ENCODE measurements around the gene MSH3.

MSH3 gene

GRCh38 chr5:80706835-80707447 lies 52.5 kb downstream of the MSH3 start:
- DNase-seq (ENCODE audit: insufficient read length, low spot score) (no peak), FAIRE-seq (no peak)
- no peak for TF ChIP-seq POLR2A (IDR thresholded peaks at IDR 0.05; ENCODE audit: low read depth, low read length)

DNA sequence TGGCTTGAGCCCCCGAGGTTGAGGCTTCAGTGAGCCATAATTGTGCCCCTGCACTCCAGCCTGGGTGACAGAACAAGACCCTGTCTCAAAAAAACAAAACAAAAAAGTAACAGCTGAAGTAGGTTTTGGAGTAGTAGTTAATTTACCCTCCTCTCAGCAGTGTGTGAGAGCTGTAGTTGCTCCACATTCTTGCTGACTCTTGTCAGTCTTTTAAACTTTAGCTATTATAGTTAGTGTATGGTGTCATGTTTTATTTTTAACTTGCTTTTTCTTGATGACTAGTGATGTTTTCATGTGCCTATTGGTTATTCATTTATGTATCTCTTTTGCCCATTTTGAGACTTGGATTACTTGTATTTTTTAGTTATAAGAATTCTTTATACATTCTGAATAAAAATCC lies 53.2 kb downstream of the MSH3 start:
- no peak for TF ChIP-seq POLR2A (IDR thresholded peaks at IDR 0.05; ENCODE audit: low read depth, low read length)
- FAIRE-seq (no peak), DNase-seq (ENCODE audit: insufficient read length, low spot score) (no peak)

- no peak for DNase-seq (ENCODE audit: insufficient read length, low spot score)
- no peak for FAIRE-seq
- TF ChIP-seq POLR2A (IDR thresholded peaks at IDR 0.05; ENCODE audit: low read depth, low read length): no peak
Observed at GRCh38 chr5:80711216-80711615, 56.8 kb downstream of the MSH3 start.

- DNase-seq (ENCODE audit: insufficient read length, low spot score) (peak; percentile 38), FAIRE-seq (no peak)
- TF ChIP-seq POLR2A (IDR thresholded peaks at IDR 0.05; ENCODE audit: low read depth, low read length): no peak
Observed at GRCh38 chr5:80711938-80712337, 57.5 kb downstream of the MSH3 start.

- DNase-seq (ENCODE audit: insufficient read length, low spot score) (no peak), FAIRE-seq (no peak)
- TF ChIP-seq POLR2A (IDR thresholded peaks at IDR 0.05; ENCODE audit: low read depth, low read length): no peak
Observed at GRCh38 chr5:80712919-80713318, 58.5 kb downstream of the MSH3 start.

GRCh38 chr5:80713631-80714030 lies 59.2 kb downstream of the MSH3 start:
- TF ChIP-seq POLR2A (IDR thresholded peaks at IDR 0.05; ENCODE audit: low read depth, low read length): no peak
- FAIRE-seq: no peak

GRCh38 chr5:80714570-80715298 lies 60.3 kb downstream of the MSH3 start:
- DNase-seq (ENCODE audit: insufficient read length, low spot score) (no peak), FAIRE-seq (peak; percentile 33)
- no peak for TF ChIP-seq POLR2A (IDR thresholded peaks at IDR 0.05; ENCODE audit: low read depth, low read length)

More at GRCh38 chr5:80713631-80714030, 59.2 kb downstream of the MSH3 start:
- no peak for DNase-seq (ENCODE audit: insufficient read length, low spot score)

GRCh38 chr5:80715887-80716286 lies 61.4 kb downstream of the MSH3 start:
- no peak for TF ChIP-seq POLR2A (IDR thresholded peaks at IDR 0.05; ENCODE audit: low read depth, low read length)
- FAIRE-seq (no peak), DNase-seq (ENCODE audit: insufficient read length, low spot score) (no peak)

- FAIRE-seq (no peak), DNase-seq (ENCODE audit: insufficient read length, low spot score) (no peak)
- no peak for TF ChIP-seq POLR2A (IDR thresholded peaks at IDR 0.05; ENCODE audit: low read depth, low read length)
Observed at GRCh38 chr5:80720181-80720580, 65.7 kb downstream of the MSH3 start.

- TF ChIP-seq POLR2A (IDR thresholded peaks at IDR 0.05; ENCODE audit: low read depth, low read length): no peak
- DNase-seq (ENCODE audit: insufficient read length, low spot score): no peak
- no peak for FAIRE-seq
Observed at GRCh38 chr5:80722916-80723315, 68.5 kb downstream of the MSH3 start.

DNA sequence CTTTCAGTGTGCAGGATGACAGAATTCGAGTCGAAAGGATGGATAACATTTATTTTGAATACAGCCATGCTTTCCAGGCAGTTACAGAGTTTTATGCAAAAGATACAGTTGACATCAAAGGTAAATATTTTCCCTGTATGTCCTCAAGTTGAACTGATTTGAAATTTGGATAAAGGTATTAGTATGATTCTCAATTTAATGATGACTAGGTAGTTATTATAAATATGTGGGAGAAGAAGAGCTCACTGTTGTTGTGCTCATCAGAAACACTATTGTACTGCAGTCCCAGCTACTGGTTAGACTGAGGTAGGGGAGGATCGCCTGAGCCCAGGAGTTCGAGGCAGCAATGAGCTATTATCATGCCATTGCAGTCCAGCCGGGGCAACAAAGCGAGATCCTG lies 71.0 kb downstream of the MSH3 start:
- FAIRE-seq: no peak
- no peak for DNase-seq (ENCODE audit: insufficient read length, low spot score)
- no peak for TF ChIP-seq POLR2A (IDR thresholded peaks at IDR 0.05; ENCODE audit: low read depth, low read length)

DNA sequence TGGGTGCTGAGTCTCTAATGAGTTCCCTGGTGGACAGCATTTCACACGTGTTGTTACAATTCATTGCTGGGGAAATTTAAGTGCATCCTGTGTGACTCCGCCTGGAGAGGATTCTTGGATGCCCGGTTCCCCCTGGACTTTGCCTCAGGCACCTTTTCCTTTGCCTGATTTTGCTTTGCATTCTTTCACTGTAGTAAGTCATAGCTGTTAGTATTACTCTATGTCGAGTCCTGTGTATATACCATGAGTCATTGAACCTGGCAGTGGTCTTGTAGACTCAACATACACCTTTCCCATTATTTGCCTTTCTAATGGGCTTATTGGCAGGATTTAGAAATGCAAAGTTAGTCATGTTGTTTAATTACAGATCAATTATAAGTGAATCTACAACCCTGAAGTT lies 82.3 kb downstream of the MSH3 start:
- DNase-seq (ENCODE audit: insufficient read length, low spot score) (peak; percentile 11), FAIRE-seq (peak; percentile 79)
- no peak for TF ChIP-seq POLR2A (IDR thresholded peaks at IDR 0.05; ENCODE audit: low read depth, low read length)

DNA sequence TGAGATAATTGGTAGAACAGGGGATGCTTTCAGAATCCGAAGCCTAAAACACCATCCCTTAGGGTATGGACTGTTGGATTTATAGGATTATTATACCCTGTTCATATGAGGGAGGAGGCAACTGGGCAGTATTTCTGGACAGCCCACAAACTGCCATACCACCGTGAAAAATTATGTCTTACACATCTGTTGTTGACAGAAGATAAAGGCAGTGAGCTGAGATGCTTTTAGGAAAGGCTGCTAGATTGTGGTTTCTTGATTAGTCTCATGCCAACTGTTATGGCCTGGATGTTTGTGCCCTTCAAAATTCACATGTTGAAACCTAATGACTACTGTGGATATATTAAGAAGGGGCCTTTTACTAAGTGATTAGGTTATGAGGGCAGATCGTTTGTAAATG lies 84.0 kb downstream of the MSH3 start:
- DNase-seq (ENCODE audit: insufficient read length, low spot score): no peak
- FAIRE-seq: no peak
- no peak for TF ChIP-seq POLR2A (IDR thresholded peaks at IDR 0.05; ENCODE audit: low read depth, low read length)

- FAIRE-seq: no peak
- TF ChIP-seq POLR2A (IDR thresholded peaks at IDR 0.05; ENCODE audit: low read depth, low read length): no peak
Observed at GRCh38 chr5:80739057-80739456, 84.6 kb downstream of the MSH3 start.

GRCh38 chr5:80739496-80739895 lies 85.0 kb downstream of the MSH3 start:
- no peak for TF ChIP-seq POLR2A (IDR thresholded peaks at IDR 0.05; ENCODE audit: low read depth, low read length)
- no peak for FAIRE-seq
- DNase-seq (ENCODE audit: insufficient read length, low spot score): no peak

More at GRCh38 chr5:80739057-80739456, 84.6 kb downstream of the MSH3 start:
- DNase-seq (ENCODE audit: insufficient read length, low spot score): no peak

Measured in H54 (cell line).